Measurements from ENCODE around the gene RANBP3.
"Not testable (repeated sequence)": the region's sequence is repeated elsewhere in the genome, so short reads cannot be mapped to it uniquely, and the experiment has no call there.

The RANBP3 gene

GRCh38 chr19:6006896-6007295 is 29.0 kb upstream of the RANBP3 start:
- FAIRE-seq (no peak), DNase-seq (ENCODE audit: low spot score) (no peak)

GRCh38 chr19:6006070-6006446 is 28.1 kb upstream of the RANBP3 start:
- not testable (repeated sequence) for DNase-seq (ENCODE audit: low spot score); FAIRE-seq

DNA sequence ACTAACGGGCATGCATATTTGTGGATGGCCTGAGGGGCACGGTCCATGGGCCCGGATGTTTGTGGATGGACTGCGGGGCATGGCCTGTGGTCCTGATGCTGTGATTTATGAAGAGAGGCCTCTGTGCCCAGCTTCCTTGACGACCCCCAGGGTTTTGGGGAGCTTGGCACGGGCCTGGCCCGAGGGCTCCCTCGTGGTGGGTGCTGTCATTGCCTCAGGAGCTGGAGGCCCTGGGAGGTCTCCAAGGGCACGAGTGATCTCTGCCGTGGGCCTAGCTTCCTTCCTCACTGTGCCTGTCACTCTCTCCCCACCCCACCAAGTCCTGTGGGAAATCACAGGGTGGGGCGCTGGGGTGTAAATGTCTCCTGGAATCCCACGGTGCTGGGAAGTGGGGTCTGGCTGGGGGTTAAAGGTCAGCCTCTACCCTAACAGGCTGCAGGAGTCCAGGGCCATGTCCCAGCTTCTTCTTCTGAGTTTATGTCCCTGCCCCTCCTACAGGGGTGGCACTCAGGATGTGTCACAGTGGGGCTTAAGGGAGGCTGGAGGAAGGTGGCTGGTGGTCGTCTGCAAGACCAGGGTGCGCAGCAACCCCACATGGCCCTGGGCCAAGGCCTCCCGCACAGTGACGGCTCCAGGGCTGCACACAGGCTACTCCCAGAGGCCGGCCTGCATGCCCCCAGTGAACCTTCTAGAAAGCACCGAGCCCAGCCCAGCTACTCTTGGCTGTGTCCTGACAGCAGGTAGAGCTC is 27.6 kb upstream of the RANBP3 start:
- FAIRE-seq = no peak
- DNase-seq (ENCODE audit: low spot score) = no peak

DNA sequence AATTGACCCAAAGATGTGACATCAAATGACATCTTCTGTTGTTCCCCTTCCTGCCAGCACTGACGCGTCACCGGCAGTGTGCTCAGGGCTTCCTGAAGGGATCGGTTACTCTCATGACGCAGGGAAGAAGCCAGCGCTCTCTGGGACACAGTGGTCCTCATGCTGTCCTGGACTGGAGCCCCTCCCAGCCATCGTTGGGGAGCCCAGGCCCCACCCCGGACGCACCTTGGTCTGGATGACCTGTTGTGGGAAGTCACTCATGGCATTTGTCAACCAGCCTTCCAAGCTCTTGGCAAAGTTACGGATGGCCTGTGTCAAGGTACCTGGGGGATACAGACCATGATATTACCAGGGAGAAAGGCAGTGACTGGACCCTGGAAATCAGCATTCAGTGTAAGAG is 26.0 kb upstream of the RANBP3 start:
- no peak for FAIRE-seq

DNA sequence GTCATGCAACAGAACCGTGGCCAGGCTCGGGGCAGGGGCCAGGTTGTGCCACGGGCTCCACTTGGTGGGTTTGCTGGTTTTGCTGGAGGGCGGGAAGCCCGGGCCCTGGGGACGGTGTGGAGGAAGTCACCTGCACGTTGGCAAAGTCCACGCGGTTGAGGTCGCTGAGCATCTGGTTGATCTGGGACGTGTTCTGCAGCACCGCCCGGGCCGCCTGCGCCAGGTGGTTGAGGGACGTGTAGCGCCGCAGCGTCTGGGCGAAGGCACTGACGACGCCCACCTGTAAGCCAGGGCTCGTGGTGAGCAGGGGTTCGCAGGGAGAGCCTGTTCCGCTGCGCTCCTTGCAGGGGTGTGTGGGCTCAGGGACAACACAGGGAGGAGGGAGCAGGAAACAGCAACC is 24.7 kb upstream of the RANBP3 start:
- DNase-seq (ENCODE audit: low spot score) (no peak), FAIRE-seq (no peak)

More for the DNA sequence above, 26.0 kb upstream of the RANBP3 start:
- DNase-seq (ENCODE audit: low spot score) = no peak

- DNase-seq (ENCODE audit: low spot score) (no peak), FAIRE-seq (no peak)
Observed at GRCh38 chr19:6000228-6000847, 22.4 kb upstream of the RANBP3 start.

DNA sequence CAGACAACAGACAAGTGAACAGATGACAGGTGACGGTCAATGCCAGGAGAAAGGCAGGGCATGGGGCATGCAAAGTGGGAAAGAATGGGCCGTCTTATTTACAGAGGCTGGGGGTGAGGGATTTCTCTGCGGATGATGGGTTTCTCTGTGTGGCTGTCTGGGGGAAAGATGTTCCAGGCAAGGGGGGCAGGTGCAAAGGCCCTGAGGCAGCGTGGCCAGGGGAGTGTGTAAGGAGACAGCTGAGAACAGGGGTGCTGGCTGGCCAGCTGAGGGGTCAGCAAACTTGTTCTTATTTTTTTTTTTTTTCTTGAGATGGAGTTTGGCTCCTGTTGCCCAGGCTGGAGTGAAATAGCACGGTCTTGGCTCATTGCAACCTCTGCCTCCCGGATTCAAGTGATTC is 21.8 kb upstream of the RANBP3 start:
- no peak for FAIRE-seq
- no peak for DNase-seq (ENCODE audit: low spot score)

GRCh38 chr19:5997371-5997770 is 19.4 kb upstream of the RANBP3 start:
- DNase-seq (ENCODE audit: low spot score) = no peak
- no peak for FAIRE-seq

DNA sequence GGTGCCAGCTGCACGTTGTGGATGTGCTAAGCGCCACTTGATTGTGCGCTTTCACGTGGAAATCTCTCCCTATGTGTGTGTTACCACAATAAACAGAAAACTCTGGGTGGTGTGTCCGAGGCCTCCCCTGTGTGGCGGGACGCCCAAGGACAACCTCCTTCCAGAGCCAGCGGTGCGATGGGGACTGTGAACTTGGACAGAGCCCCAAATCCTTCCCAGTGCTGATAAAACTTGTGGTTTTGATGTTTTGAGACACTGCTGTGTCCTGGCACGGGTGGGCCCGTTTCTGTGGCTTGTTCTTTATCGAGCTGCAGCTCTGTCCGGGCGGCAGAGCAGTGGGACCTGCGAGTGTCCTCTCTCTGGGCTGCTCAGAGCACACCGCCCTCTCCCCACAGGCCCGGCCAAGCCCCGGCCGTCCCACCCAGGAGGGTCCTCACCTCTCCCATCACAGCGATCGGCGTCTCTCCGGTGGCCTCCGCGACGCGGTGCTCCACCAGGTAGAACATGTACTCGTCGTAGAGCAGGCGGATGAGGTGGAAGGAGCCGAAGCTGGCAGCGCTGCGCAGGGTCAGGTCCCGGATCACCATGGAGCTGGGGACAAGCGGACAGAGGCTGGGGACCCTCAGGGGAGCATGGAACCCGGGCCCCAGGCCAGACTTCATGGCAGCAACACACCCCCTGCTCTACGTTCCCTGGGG is 18.8 kb upstream of the RANBP3 start:
- FAIRE-seq = no peak

GRCh38 chr19:5996102-5996501 is 18.2 kb upstream of the RANBP3 start:
- FAIRE-seq = no peak
- no peak for DNase-seq (ENCODE audit: low spot score)

More for the DNA sequence above, 18.8 kb upstream of the RANBP3 start:
- DNase-seq (ENCODE audit: low spot score) = no peak

DNA sequence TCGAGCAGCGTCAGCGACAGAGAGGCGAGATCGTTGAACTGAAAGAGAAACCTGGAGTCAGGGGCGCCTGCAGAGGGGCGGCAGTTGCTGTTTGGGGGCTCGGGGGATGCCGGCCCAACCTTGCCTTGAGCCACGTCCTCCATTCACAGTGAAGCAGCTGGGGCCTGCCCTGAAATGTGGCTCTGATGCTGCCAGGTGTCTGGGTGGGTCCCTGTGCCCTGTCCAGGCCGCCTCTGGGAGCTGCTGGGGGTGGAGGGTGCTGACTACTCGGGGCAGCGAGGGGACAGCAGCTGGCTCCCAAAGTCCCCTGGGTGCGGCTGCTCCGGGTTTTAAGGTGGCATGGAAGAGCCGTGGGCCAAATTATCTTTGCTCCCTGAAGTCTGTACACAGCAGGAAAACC is 17.7 kb upstream of the RANBP3 start:
- no peak for FAIRE-seq
- no peak for DNase-seq (ENCODE audit: low spot score)

GRCh38 chr19:5994405-5995165 is 16.6 kb upstream of the RANBP3 start:
- FAIRE-seq = no peak
- DNase-seq (ENCODE audit: low spot score) = no peak

DNA sequence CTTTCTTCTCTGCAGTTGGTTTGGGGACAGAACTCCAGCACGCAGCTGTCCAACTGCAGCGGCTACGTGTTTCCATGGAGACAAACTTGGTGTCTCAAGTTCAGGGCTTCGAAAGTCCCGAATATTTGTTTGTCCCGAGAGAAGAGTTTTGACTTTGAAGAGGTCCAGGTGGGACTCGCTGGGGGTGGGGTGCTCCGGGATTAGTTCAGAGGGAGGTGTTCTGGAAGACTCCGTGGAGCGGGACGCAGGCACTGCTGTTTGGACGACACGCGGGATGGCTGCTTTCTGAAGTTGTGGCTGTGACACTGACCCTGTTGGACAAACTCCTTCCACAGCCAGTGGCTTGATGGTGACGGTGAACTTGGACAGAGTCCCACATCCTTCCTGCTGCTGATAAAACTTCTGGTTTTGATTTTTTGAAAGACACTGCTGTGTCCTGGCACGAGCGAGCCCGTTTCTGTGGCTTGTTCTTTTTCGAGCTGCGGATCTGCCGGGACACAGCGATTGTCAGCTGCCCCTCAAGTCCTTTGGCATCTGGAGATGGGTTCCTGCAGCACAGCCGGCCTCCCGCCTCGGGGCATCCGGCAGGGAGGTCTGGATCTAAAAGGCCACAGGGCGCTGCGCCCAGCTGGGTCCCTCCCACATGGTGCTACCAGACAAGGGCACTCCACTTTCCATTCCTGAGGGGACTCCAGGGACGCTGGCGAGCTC is 15.9 kb upstream of the RANBP3 start:
- FAIRE-seq = no peak
- DNase-seq (ENCODE audit: low spot score) = no peak

- FAIRE-seq = no peak
- no peak for DNase-seq (ENCODE audit: low spot score)
Observed at GRCh38 chr19:5993201-5993600, 15.3 kb upstream of the RANBP3 start.

DNA sequence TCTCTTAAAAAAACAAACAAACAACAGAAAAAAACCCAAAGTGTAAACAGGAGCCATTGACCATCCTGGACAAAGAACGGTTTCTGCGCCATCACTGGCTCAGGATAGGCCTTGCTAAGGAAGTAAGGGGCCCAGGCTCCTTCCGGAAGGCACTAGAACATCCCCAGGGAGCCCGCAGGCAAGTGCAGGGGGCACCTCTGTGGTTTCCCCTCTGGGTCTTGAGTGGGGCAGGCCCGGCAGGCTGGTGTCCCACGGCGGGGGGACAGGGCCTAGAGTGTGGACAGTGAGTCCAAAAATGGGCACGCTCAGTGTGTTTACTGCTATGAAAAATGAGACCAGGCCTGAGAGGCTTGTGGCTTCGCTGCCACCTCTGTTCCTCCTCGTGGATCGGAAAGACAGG is 14.8 kb upstream of the RANBP3 start:
- DNase-seq (ENCODE audit: low spot score) (no peak), FAIRE-seq (no peak)

- no peak for FAIRE-seq
Observed at GRCh38 chr19:5991244-5991838, 13.4 kb upstream of the RANBP3 start.

GRCh38 chr19:5990289-5990797 is 12.4 kb upstream of the RANBP3 start:
- FAIRE-seq = no peak
- peak; percentile 66 for DNase-seq (ENCODE audit: low spot score)

More at GRCh38 chr19:5991244-5991838, 13.4 kb upstream of the RANBP3 start:
- no peak for DNase-seq (ENCODE audit: low spot score)

DNA sequence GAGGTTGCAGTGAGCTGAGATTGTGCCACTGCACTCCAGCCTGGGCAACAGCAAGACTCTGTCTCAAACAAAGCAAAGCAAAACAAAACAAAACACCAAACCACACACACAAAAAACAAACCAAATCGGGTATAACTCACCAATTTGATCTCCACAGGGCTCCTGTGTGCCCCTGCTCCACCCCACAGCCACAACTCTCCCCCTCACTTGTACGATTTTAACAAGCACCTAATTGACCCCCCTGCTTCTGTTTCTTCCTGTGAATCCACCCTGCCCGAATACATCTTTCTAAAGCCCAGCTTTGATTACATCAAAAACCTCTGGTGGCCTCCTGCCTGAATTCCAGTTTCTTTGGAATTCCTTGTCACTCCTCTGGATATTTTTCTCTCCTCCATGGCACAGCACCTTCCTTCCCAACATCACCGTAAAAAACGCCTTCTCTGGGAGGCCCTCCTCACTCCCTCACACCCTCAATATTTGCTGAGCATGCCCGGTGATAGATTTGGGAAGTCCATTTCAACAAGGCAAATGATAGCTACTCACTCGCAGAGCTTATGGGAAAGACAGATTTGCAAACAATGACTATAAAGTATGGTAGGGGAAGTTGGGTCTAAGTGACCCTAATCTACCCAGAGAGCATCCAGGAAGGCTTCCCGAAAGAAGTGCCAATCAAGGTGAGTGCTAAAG is 11.6 kb upstream of the RANBP3 start:
- no peak for DNase-seq (ENCODE audit: low spot score)
- no peak for FAIRE-seq

GRCh38 chr19:5988517-5989387 is 10.8 kb upstream of the RANBP3 start:
- FAIRE-seq (no peak), DNase-seq (ENCODE audit: low spot score) (no peak)

All from urothelium cell line (cell line).